Prostate gland (tissue), 2 donors: Measurements from ENCODE around the gene AGL.
"Not testable (repeated sequence)": the region's sequence is repeated elsewhere in the genome, so short reads cannot be mapped to it uniquely, and the experiment has no call there.

ENCODE experiments used
- CTCF ChIP-seq, 4 experiments: fragments of 200-600 bp in 2 of 4; fragments of 450-650 bp in 2 of 4; sonication (generic) in 2 of 4; IDR thresholded peaks; 1 replicate in 3 of 4; 2 replicates in 1 of 4; pipeline ENCODE4 v1.5.1; 2016 to 2019; ENCODE audit warnings: antibody characterized with exemption in 4 of 4, mild to moderate bottlenecking in 2 of 4, moderate library complexity in 2 of 4
- POLR2A ChIP-seq: fragments of 450-650 bp; IDR thresholded peaks from one replicate; pipeline ENCODE4 v1.6.1; 2016; ENCODE audit warnings: antibody characterized with exemption, mild to moderate bottlenecking

- not testable (repeated sequence) for TF ChIP-seq CTCF (IDR thresholded peaks at IDR 0.05); POLR2A
Observed at GRCh38 chr1:99845201-99845600, 5.0 kb upstream of the AGL start.
